Kidney glomerular epithelial cell (primary cell): ENCODE measurements around the gene COL16A1.

Experiments
- DNase-seq: peaks from one replicate; lab custom pipeline; 2025; lab: John Stamatoyannopoulos, UW

The COL16A1 gene

DNA sequence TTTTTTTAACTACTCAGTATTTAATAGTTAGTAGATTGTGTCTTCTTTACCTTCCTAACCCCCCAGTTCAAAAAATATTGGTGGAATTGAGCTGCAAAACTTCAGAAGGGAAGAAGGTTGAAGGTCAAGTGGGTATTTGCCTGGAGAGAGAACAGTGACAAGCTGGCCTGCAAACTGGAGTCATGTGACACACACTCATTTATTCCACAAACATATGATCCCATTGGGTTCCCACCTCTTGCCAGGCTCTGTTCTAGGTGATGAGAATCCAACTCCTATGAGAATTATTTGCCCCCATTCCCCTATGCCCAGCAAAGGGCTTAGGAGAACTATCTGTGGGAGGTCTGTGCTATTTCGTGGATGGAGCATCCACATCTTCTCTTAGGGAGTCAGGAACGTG lies 55.6 kb downstream of the COL16A1 start:
- DNase-seq, result no peak

DNA sequence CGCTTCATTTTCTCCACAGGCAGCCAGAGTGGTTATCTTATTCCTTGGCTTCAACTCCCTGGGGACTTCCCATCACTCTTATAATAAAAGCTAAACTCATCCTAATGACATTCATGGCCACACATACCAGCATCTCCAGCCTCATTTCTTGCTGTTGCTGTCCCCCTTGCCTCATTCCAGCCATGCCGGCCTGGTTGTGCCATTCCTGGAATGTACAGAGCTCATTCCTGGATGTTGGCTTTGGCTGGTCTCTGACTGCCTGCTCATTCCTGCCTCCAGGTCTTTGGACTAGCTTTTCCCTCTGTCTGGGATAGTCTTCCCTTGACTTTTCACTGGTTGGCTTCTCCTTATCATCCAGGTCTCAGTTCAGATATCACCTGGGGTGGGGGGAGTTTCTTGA lies 56.7 kb downstream of the COL16A1 start:
- no peak for DNase-seq

- no peak for DNase-seq
Observed at GRCh38 chr1:31646259-31646960, 57.4 kb downstream of the COL16A1 start.

DNA sequence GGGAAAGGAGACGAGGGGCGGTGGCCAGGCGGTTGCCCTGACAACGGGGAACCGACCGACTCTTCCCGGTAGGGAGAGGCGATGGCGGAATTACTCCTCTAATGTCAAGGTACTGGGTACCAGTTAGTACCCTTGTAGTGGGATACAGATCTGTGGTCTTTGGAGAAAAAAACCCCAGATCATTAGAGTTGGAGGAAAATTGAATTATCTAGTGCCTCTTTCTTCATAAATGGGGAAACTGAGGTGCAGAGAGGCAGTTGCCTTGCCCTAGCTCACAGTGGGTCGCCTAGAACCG lies 58.6 kb downstream of the COL16A1 start:
- DNase-seq, result no peak

DNA sequence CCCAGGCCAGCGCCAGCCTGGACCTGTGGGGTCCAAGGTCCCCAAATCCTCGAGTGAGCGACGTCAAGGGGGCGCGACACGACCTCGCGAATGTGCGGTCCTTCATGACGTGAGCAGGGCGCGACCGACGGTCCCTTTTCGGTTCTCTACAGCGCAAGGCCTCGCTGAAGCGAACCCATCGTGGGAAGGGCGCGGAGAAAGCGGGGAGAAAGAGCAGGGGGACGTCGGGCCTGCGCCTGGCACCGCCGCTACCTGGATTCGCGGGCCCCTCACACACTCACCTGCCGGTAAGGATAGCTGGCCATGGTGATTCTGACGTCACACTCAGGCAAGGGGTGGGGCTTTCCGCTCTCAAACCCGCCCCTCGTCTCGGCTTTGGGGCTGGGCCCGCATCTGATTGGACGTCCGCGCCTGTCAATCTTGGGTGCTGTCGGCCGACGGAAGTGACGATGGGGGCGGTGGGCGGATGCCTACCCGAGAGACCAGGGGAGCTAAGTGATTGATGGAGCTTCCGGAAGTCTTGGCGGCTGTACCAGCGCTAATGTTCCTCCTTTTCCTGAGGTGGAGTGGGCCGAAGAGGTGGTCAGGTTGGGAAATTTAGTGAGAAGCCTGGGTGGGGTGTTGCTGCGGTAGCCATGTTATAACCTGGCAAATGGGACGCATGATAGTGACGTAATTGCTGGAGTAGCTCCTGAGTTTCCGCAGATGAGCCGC lies 59.1 kb downstream of the COL16A1 start, which contains the start of gene PEF1:
Gene PEF1 (minus strand): TSS at position 317 of the 714 bp plus-strand sequence. CDS start 12 bp downstream, at position 305.
- DNase-seq, result peak; percentile 100

GRCh38 chr1:31643976-31644559 lies 59.7 kb downstream of the COL16A1 start:
- DNase-seq, result peak; percentile 58

- DNase-seq, result no peak
Observed at GRCh38 chr1:31642897-31643296, 60.9 kb downstream of the COL16A1 start.

DNA sequence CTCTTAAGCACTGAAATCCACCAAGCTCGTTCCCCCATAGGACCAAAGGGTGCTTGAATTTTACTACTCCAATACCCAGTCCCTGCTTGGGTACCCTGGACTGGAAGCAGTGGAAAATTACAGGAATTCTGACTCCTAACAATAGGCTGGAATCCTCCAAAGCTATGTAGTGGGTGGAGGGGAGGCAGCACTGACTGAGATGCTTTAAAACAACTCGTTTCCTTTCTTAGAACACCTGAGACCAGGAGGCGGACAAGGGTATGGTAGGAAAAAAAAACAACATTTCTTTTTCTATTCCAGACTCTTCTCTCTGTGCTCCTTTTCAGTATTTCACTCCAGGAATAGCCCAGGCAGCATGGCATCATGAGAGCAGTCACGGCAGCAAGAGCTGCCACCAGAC lies 61.5 kb downstream of the COL16A1 start:
- DNase-seq, result no peak

DNA sequence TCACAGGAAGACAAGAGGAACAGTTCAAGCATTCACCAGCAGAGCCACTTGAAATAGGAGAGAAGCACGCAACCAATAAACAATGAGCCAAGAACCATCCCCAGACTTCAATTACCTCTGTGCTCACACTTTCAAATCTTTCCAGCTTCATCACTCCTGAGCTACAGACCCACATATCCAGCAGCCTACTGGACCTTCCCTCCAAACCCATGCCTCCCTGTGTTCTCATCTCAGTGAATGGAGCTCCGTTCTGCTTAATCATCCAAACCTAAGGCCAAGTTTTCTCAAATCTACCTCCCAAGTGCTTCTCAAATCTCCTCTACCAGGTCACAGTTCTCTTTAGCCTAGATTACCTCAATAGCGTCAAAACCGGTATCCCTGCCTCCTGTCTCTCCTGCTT lies 62.9 kb downstream of the COL16A1 start:
- DNase-seq, result no peak

GRCh38 chr1:31640179-31640578 lies 63.6 kb downstream of the COL16A1 start:
- DNase-seq, result no peak

GRCh38 chr1:31639543-31639942 lies 64.3 kb downstream of the COL16A1 start:
- peak; percentile 44 for DNase-seq

- DNase-seq, result no peak
Observed at GRCh38 chr1:31637915-31638673, 65.7 kb downstream of the COL16A1 start.

DNA sequence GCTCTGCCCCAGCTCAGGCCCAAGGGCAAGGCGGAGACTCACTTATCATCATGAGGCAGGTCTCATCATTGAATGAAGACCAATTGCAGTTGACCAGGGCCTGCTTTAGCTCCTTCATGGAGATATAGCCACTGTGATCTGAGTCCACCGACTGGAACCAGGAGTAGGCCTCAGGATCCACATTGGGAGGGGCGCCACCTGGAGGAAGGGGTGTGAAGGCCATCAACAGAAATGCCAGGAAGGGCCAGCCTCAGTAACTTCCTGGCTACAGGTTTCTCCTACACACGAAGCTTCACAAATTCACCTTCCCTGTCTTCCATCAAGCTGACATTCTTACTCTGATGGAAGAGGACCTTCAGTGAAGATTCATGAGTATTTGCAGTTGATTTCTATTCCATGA lies 70.7 kb downstream of the COL16A1 start:
- no peak for DNase-seq

DNA sequence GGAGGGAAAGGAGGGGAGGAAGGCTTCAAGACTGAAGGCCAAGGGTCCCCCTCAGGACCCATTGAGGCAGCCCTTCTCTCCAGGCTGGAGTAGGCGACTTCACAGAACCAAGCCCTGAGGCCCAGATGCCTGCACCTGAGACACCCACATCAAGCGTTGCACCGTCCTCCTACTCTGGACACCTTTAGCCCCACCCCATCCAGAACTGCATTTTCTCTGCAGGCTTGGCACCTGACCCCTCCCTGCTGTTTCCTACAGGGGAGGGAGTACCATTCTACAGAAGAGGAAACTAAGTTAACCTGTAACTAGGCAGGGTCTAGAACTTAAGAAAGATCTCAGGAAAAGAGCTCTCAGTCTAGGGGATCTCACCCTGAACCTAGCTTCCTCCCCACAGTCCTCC lies 71.2 kb downstream of the COL16A1 start:
- DNase-seq, result no peak

DNA sequence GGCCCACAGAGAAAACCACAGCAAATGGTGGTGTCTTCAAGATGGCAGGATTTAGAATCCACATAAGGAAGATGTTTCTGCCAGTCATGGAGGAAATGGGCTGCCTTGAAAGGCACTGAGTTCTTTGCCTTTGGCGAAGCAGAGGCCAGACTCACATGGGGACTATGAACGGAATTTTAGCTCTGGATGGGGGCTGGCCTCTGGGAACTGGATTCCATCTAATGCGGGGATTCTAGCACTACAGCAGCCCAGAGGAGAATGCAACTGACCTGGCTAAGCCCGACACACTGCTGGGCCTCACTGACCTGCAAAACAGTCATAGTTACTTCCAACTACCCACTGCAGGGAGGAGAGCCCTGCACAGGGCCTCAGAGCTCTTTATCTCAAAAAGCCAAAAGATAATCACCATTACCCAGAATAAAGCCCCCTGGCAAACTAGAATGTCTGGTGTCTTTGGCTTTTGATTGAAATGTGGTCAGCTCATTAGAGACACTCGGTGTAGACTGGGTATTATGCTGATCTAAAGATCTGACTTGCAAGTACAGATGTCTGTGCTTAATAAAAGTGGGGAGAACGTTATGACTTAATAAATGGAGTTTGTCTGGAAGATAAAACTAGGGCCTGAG lies 74.8 kb downstream of the COL16A1 start:
- no peak for DNase-seq

DNA sequence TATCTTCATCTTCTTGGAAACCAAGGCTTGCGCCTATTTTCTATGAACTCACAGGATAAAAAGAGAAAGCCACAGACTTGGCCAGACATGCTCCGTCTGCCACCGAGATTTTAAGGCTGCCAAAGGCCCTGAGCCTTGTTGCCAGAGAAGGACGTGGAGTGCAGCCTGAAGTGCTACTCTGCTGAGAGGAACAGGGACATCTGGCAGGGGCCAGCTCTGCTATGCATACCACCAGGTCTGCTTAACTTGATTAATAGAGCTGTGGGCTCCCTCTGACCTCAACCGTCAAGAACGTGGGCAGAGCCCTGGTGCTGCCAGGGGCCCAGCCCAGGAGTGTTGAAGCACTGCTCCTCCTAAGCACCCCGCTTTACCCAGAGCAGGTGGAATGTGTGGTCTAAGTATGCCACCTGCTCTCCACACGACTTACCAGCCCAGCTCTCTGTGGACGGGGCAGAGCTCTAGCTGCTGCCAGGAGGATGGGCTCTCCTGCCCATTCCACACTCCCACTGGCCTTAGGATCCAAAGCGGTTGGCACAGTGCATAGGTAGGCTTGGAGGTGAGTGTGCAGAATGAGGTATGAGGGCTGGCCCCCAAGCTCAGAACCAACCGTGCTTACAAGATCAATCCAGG lies 75.8 kb downstream of the COL16A1 start:
- DNase-seq, result no peak

GRCh38 chr1:31627301-31627929 lies 76.4 kb downstream of the COL16A1 start:
- DNase-seq, result no peak

DNA sequence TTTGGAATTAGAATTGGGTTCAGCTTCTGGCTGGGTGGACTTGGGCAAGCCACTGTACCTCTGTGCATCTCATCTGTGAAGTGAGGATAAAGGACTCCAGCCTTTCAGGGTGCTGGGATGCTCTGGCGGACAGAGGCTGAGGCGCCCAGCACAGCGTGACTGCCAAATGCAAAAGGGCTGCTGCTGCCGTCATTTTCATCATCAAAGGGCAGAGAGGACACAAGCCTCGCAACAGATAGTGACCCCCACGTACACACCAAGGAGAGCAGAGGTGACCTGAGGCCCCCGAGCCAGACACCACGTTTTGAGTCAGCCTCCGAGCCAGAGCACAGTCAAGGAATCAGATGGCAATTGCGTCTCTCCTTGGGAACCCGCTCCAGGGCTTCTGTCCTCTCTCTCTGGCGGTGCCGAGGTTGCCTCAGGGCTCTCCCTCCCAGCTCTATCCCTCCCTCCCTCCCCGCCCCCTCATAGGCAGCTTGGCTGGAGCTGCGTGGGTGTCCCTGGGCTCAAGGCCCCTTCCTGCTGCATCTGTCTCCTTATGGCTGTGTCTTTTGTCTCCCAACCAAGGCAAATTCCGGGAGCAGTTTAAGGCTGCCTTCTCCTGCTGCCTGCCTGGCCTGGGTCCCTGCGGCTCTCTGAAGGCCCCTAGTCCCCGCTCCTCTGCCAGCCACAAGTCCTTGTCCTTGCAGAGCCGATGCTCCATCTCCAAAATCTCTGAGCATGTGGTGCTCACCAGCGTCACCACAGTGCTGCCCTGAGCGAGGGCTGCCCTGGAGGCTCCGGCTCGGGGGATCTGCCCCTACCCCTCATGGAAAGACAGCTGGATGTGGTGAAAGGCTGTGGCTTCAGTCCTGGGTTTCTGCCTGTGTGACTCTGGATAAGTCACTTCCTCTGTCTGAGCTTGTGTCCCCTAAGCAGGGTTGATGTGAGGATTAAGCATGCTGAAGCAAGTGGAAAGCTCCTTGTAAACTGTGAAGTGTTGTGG lies 77.3 kb downstream of the COL16A1 start:
- no peak for DNase-seq

DNA sequence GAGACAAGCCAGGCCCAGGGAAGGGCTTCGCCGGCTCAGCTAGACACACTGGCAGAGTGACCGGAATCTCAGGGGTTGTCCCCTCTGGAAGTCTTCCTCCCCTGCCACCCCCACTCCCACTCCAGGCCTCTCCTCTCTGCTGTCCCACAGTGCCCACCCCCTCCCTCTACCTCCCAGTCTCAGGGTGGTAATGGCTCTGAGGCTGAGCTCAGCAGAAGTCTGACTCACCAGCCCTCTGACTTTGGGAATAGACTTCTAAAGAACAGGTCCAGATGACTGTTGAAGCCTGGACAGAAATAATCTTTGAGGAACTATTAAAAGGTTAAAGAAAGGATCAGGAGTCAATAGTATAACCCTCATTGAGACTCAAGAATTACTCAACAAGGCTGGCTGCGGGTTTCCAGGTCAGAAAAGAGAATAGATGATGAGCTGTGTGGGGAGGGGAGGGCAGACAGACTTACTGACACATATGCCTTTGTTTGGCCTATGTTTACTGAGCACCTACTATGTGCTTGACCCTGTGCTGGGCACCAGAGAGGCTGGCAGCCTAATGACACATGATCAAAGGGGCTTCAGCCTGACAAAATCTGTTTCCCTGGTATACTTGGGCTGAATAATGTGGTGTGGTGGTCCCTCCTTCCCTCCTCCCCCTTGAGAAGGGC lies 78.1 kb downstream of the COL16A1 start:
- DNase-seq, result peak; percentile 12
